AG09319 (cell line): Measurements from ENCODE around the gene TEKT5.

Experiments used
- DNase-seq: peaks from one replicate; pipeline ENCODE4 v3.0.0-alpha.2; 2010; ENCODE audit warnings: low read depth; ENCODE audit errors: extremely low read depth
- CTCF ChIP-seq: IDR thresholded peaks from 2 replicates; pipeline ENCODE4 v1.5.1; 2011; ENCODE audit warnings: low read depth, mild to moderate bottlenecking, inconsistent platforms, low read length, moderate library complexity

TEKT5 gene

DNA sequence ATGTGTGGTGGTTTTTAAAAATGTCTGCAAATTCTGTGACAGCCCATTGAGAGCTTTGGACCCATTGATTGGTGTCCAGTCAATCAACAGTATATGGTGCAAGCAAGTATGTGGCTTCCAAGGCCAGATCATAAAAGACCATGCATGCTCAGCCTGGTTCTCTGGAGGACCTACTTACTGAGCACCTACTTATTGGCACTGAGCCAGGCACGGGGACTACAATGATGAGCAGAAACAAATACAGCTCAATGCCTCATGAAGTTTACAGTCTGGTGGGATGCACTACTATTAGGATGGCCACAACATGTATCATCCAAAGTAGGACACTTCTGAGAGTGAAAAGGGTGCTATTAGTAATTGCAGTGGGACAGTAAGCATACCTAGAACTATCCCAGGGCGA lies 107.1 kb downstream of the TEKT5 start:
- no peak for TF ChIP-seq CTCF
- no peak for DNase-seq

DNA sequence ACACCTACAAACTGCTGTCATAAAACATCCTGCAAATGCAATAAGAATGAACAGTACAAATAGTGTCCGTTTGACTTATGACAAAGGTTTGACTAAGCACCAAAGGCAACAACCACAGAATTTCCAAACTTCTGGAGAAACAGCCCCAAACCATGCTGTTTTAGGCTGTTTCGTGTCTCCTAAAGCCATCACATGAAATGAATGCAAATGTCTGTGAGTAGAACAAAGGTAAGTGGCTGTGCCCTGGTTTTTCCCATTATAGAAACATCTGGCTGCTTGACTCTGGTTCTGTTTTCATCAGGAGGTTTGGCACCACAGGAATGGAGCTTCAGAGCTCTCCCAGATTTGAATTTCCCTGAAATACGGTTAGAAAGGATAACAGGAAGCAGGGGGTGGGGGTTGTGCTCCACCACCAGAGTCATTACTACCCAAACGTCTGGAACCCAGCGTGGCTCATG lies 109.7 kb downstream of the TEKT5 start:
- DNase-seq = no peak
- TF ChIP-seq CTCF = no peak

GRCh38 chr16:10583269-10583668 lies 111.5 kb downstream of the TEKT5 start:
- no peak for DNase-seq
- TF ChIP-seq CTCF = no peak

DNA sequence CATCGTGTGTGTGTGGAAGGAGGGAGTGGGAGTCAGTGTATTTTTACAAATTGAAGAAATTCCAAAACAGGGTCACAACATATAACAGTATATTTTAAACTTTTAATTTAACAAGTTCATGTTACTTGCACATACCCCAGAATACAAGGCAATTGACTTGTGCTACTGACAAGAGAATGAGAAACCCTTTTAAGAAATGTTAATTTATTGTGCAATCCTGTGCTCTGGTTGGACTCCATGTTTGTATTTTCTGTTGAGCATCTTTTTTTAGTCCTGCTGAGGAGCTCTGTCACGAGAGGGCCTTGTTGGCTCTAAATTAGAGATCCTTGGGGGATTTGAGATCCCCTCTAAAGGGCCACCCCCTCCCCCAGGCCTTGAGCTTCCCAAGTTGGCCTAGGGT lies 113.2 kb downstream of the TEKT5 start:
- DNase-seq = no peak
- no peak for TF ChIP-seq CTCF

DNA sequence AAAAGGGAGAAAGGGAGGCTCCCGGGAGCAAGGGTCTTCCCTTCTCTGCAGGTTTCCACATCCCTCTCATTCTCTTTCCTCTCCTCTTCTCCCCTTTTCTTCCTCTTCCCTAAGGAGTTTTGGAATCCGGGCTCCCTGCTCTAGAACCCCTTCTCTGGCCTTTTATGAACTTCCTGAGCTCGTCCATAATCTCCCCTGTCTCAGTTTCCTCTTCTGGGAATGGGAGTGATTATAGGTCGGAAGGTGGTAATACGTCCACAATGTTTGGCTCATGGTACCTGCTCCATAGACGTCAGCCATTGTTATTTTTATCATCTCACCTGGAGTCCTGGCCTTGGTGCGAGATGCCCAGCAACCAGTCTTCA lies 113.9 kb downstream of the TEKT5 start:
- DNase-seq = no peak
- TF ChIP-seq CTCF = no peak

DNA sequence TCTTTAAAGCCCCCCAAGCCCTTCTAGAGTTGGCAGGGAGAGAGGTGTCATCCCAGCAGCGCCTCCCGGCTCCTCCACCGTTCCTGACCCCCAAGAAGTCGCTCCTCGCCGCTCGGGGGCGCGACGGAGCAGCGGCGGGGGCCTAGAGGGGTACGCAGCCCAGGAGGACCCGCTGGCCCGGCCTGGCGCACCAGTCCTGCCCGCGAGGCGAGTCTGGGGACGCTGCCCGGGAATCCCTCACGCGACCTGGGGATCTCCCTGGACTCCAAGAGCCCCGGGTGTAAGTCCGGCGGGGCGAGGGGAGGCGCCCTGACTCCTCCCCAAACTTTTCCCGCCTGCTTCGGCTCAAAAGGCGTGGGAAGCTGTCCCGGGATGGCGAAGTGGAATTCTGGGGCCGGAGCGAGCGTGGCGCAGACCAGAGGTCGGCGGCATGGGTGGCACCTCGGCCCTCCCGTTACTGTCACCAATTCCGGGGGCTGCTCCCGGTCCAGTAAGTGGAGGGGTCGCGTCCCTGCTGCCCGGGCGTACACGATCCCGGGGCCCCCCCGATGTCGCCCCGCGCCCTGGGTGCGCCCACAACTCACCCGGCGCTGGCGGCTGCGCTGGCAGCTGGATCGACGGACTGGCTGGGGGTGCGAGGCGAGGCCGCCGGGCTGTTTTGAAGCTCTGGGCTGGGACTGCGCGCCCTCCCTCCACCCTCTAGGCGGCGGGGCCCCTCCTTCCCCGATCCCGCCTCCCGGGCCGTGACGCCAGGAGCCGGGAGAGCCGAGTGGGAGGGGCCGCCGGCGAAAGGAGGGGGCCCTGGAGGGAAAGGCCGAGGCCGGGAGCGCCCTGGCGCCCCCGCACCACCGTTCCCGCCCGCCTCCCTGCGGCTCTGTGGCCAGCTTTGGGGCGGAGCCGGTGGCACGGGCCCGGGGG lies 114.5 kb downstream of the TEKT5 start, which contains the start of gene EMP2:
Gene EMP2, minus strand, starts transcription at position 634 of the 918 bp plus-strand sequence. CDS start 32,981 bp downstream, outside the sequence.
- DNase-seq = peak; percentile 28
- TF ChIP-seq CTCF = peak; percentile 67

GRCh38 chr16:10579575-10579964 lies 115.2 kb downstream of the TEKT5 start:
- no peak for DNase-seq
- TF ChIP-seq CTCF = no peak
